Esophagus muscularis mucosa (tissue), 4 donors: Measurements from ENCODE around the gene SLC4A1. TPM values are rescaled to one million over a fixed set of nuclear protein-coding genes. Genes with fewer than 3 reads are reported as not detected.

Experiments used
- DNase-seq: peaks from one replicate; pipeline ENCODE4 v3.0.0-alpha.2; 2017; ENCODE audit errors: extremely low spot score
- H3K27ac ChIP-seq, 4 donors: fragments of 200-600 bp; sonication (generic); replicated peaks in 1 of 4; 1 replicate in 3 of 4; 2 replicates in 1 of 4; pipeline ENCODE4 v1.5.1; 2016 to 2019; ENCODE audit warnings: mild to moderate bottlenecking in 1 of 4
- H3K27me3 ChIP-seq, 4 donors: fragments of 200-600 bp; sonication (generic); one replicate each; pipeline versions ENCODE4 v1.5.1 to v1.6.0; 2016 to 2019
- H3K36me3 ChIP-seq, 4 donors: fragments of 200-600 bp; sonication (generic); one replicate each; pipeline ENCODE4 v1.5.1; 2016 to 2019
- H3K4me1 ChIP-seq, 4 donors: fragments of 200-600 bp; sonication (generic); one replicate each; pipeline ENCODE4 v1.5.1; 2016 to 2019
- H3K4me3 ChIP-seq, 4 donors: fragments of 200-600 bp; sonication (generic); 1 replicate in 2 of 4; 2 replicates in 2 of 4; pipeline ENCODE4 v1.5.1; 2016 to 2019; ENCODE audit warnings: mild to moderate bottlenecking in 4 of 4, moderate library complexity in 1 of 4
- H3K9me3 ChIP-seq, 4 donors: fragments of 200-600 bp; sonication (generic); 1 replicate in 3 of 4; 2 replicates in 1 of 4; pipeline ENCODE4 v1.5.1; 2016 to 2019
- CTCF ChIP-seq, 3 experiments: fragments of 200-600 bp in 2 of 3; fragments of 450-650 bp in 1 of 3; sonication (generic) in 2 of 3; IDR thresholded peaks; one replicate each; pipeline ENCODE4 v1.5.1; 2017 to 2019; ENCODE audit warnings: antibody characterized with exemption in 3 of 3, mild to moderate bottlenecking in 2 of 3, moderate library complexity in 1 of 3
- EP300 ChIP-seq: sonication (generic); formaldehyde crosslinking; IDR thresholded peaks from one replicate; pipeline ENCODE4 v1.6.1; 2017; ENCODE audit warnings: antibody characterized with exemption
- POLR2A ChIP-seq: fragments of 450-650 bp; IDR thresholded peaks from one replicate; pipeline ENCODE4 v1.6.1; 2017; ENCODE audit warnings: antibody characterized with exemption, moderate library complexity, mild to moderate bottlenecking, low read depth
- POLR2AphosphoS5 ChIP-seq, 2 donors: sonication (generic); formaldehyde crosslinking; IDR thresholded peaks; one replicate each; pipeline ENCODE4 v1.6.1; 2017; ENCODE audit warnings: antibody characterized with exemption in 2 of 2
- WGBS: methylation state at CpG from one replicate; pipeline ENCODE4 v1.1.5; 2018; 5-methylcytosine and 5-hydroxymethylcytosine counted together
- intact Hi-C: fragments of 100-400 bp; cut with DNase I; formaldehyde crosslinking; loops from one replicate; pipeline ENCODE4 v1.15.1; 2023
- total RNA-seq, 4 donors: library from RNA; depleted of rRNA; stranded (reverse); fragments of >200 nt; gene quantifications; one replicate each; pipeline versions ENCODE4 v1.1.0 to v1.2.1, GENCODE V29; 2016

Gene SLC4A1
- total RNA-seq, 4 donors from 2014 or later, result 0.11 to 2.0 (median 0.19) TPM; not detected in 1

GRCh38 chr17:44221084-44221861 lies 46.7 kb downstream of the SLC4A1 start:
- H3K9me3 ChIP-seq, result no peaks in the 10 kb centered on the region
- intact Hi-C loops, result no loop called here

GRCh38 chr17:44220213-44221083 lies 47.5 kb downstream of the SLC4A1 start:
- peaks cover 38 to 58% (median 53%) of the 10 kb centered on the region in 4 donors for H3K4me1 ChIP-seq
- no peak for TF ChIP-seq POLR2AphosphoS5 (IDR thresholded peaks at IDR 0.05)
- TF ChIP-seq EP300, result no peak
- no peak for TF ChIP-seq POLR2A
- no peak for TF ChIP-seq CTCF (IDR thresholded peaks at IDR 0.05)
- H3K9me3 ChIP-seq, result no peaks in the 10 kb centered on the region
- peak overlapping the region; percentile 92 to 98 (median 96) for H3K4me3 ChIP-seq
- intact Hi-C loops, result no loop called here
- no peak for DNase-seq
- H3K27ac ChIP-seq, result peak overlapping the region; percentile 100
- no peaks in the 10 kb centered on the region for H3K27me3 ChIP-seq
- peaks cover 13 to 18% (median 17%) of the 10 kb centered on the region in 4 donors for H3K36me3 ChIP-seq
- 0% methylated on average over 20 of the region's 108 CpGs for WGBS

More at GRCh38 chr17:44221084-44221861, 46.7 kb downstream of the SLC4A1 start:
- H3K36me3 ChIP-seq, result peaks cover 5 to 10% (median 9%) of the 10 kb centered on the region in 4 donors
- H3K27ac ChIP-seq, result peak overlapping the region; percentile 100
- TF ChIP-seq CTCF (IDR thresholded peaks at IDR 0.05), result no peak
- no peak for TF ChIP-seq EP300
- TF ChIP-seq POLR2A, result no peak
- TF ChIP-seq POLR2AphosphoS5 (IDR thresholded peaks at IDR 0.05), result peak; percentile 21 to 30
- peak overlapping the region; percentile 92 to 98 (median 96) for H3K4me3 ChIP-seq
- no peaks in the 10 kb centered on the region for H3K27me3 ChIP-seq
- peak; percentile 95 for DNase-seq
- peaks cover 38 to 49% (median 48%) of the 10 kb centered on the region in 4 donors for H3K4me1 ChIP-seq
- WGBS, result under 1% methylated on average over 52 of the region's 54 CpGs

- WGBS, result 3% methylated on average over 18 of the region's 76 CpGs
- peak within 1 kb of the TSS; percentile 100 for H3K27ac ChIP-seq
- peak; percentile 92 for DNase-seq
- TF ChIP-seq EP300, result no peak
- no peak for TF ChIP-seq CTCF (IDR thresholded peaks at IDR 0.05)
- TF ChIP-seq POLR2AphosphoS5 (IDR thresholded peaks at IDR 0.05), result no peak
- no peak for TF ChIP-seq POLR2A
- H3K27me3 ChIP-seq, result no peaks in the 10 kb centered on the region
- H3K4me3 ChIP-seq, result peak within 1 kb of the TSS; percentile 92 to 98 (median 96)
- peaks cover 38 to 62% (median 53%) of the 10 kb centered on the region in 4 donors for H3K4me1 ChIP-seq
- H3K36me3 ChIP-seq, result peaks cover 20 to 25% (median 24%) of the 10 kb centered on the region in 4 donors
- H3K9me3 ChIP-seq, result no peaks in the 10 kb centered on the region
- intact Hi-C loops, result loop anchor here (2.0 kb wide), 1 partner anchor 105 kb away; the partner anchor contains the start of gene SLC25A39
Observed at GRCh38 chr17:44219616-44220212, 48.2 kb downstream of the SLC4A1 start, which contains the start of gene UBTF. UBTF (minus strand) TSS chr17:44219675; CDS start chr17:44218229, 1,446 bp downstream.

- DNase-seq, result no peak
- intact Hi-C loops, result loop anchor here (2.0 kb wide), 1 partner anchor 106 kb away; the partner anchor contains the start of gene SLC25A39
Observed at GRCh38 chr17:44219108-44219615, 48.8 kb downstream of the SLC4A1 start.

More at GRCh38 chr17:44219108-44219615, 48.8 kb downstream of the SLC4A1 start:
- peak overlapping the region; percentile 92 to 98 (median 96) for H3K4me3 ChIP-seq
- H3K36me3 ChIP-seq, result peaks cover 26 to 31% (median 30%) of the 10 kb centered on the region in 4 donors
- no peaks in the 10 kb centered on the region for H3K9me3 ChIP-seq
- no CpG with 5 or more reads among the region's 73 CpGs for WGBS
- H3K27me3 ChIP-seq, result no peaks in the 10 kb centered on the region
- peak overlapping the region; percentile 100 for H3K27ac ChIP-seq
- TF ChIP-seq CTCF (IDR thresholded peaks at IDR 0.05) (peak; percentile 32 to 71 (median 39)), POLR2AphosphoS5 (IDR thresholded peaks at IDR 0.05) (peak in 1 of 2 donors; percentile 4), EP300 (no peak)
- H3K4me1 ChIP-seq, result peaks cover 38 to 59% (median 48%) of the 10 kb centered on the region in 4 donors
